Body of pancreas (tissue), 4 donors: Measurements from ENCODE around the gene ANKRD33.

Experiments
- CTCF ChIP-seq, 7 experiments: fragments of 450-650 bp in 4 of 7; fragments of 200-600 bp in 3 of 7; sonication (generic) in 3 of 7; IDR thresholded peaks; one replicate each; pipeline ENCODE4 v1.5.1; 2016 to 2019; ENCODE audit warnings: antibody characterized with exemption in 7 of 7
- POLR2A ChIP-seq, 3 donors: fragments of 450-650 bp; IDR thresholded peaks; one replicate each; pipeline ENCODE4 v1.6.1; 2016; ENCODE audit warnings: antibody characterized with exemption in 3 of 3, mild to moderate bottlenecking in 2 of 3

GRCh38 chr12:51901121-51901817, 13.4 kb downstream of the ANKRD33 start:
- no peak for TF ChIP-seq CTCF (IDR thresholded peaks at IDR 0.05)
- TF ChIP-seq POLR2A (IDR thresholded peaks at IDR 0.05): no peak
